HCEC 1CT (cell line): ENCODE measurements around the gene SLC38A8.
A peak's percentile ranks its signal among the peaks of the same experiment; 100 is the strongest.

Experiments
- DNase-seq: peaks from one replicate; pipeline ENCODE4 v3.0.0-alpha.2; 2017

Gene SLC38A8

GRCh38 chr16:84068041-84068440 lies 25.4 kb upstream of the SLC38A8 start:
- no peak for DNase-seq

GRCh38 chr16:84067640-84068039 lies 25.0 kb upstream of the SLC38A8 start:
- DNase-seq: no peak

GRCh38 chr16:84065536-84066132 lies 23.0 kb upstream of the SLC38A8 start:
- peak; percentile 34 for DNase-seq

GRCh38 chr16:84063980-84064379 lies 21.4 kb upstream of the SLC38A8 start:
- no peak for DNase-seq

- peak; percentile 55 for DNase-seq
Measured at GRCh38 chr16:84062734-84063640, 20.4 kb upstream of the SLC38A8 start.

- no peak for DNase-seq
Measured at GRCh38 chr16:84061236-84061819, 18.7 kb upstream of the SLC38A8 start.

GRCh38 chr16:84059946-84060901 lies 17.6 kb upstream of the SLC38A8 start:
- no peak for DNase-seq

GRCh38 chr16:84059111-84059510 lies 16.5 kb upstream of the SLC38A8 start:
- DNase-seq: no peak

GRCh38 chr16:84058664-84059063 lies 16.1 kb upstream of the SLC38A8 start:
- no peak for DNase-seq

GRCh38 chr16:84058211-84058610 lies 15.6 kb upstream of the SLC38A8 start:
- no peak for DNase-seq

GRCh38 chr16:84056933-84057332 lies 14.3 kb upstream of the SLC38A8 start:
- no peak for DNase-seq

- no peak for DNase-seq
Measured at GRCh38 chr16:84055801-84056634, 13.4 kb upstream of the SLC38A8 start.

- DNase-seq: no peak
Measured at GRCh38 chr16:84055366-84055765, 12.8 kb upstream of the SLC38A8 start.

- DNase-seq: no peak
Measured at GRCh38 chr16:84054916-84055315, 12.3 kb upstream of the SLC38A8 start.

- DNase-seq: no peak
Measured at GRCh38 chr16:84054271-84054670, 11.7 kb upstream of the SLC38A8 start.

GRCh38 chr16:84053237-84053636 lies 10.6 kb upstream of the SLC38A8 start:
- no peak for DNase-seq

GRCh38 chr16:84052071-84052622 lies 9.6 kb upstream of the SLC38A8 start:
- no peak for DNase-seq

GRCh38 chr16:84050316-84050715 lies 7.7 kb upstream of the SLC38A8 start:
- no peak for DNase-seq

GRCh38 chr16:84049403-84050060 lies 6.9 kb upstream of the SLC38A8 start:
- DNase-seq: no peak

- no peak for DNase-seq
Measured at GRCh38 chr16:84048871-84049270, 6.3 kb upstream of the SLC38A8 start.

GRCh38 chr16:84048270-84048669 lies 5.7 kb upstream of the SLC38A8 start:
- DNase-seq: no peak
